Adrenal gland (tissue), 5 donors: Measurements from ENCODE around the gene ZC3H18.

Experiments
- CTCF ChIP-seq, 6 experiments: fragments of 450-650 bp in 4 of 6; fragments of 200-600 bp in 2 of 6; sonication (generic) in 1 of 6; IDR thresholded peaks; 1 replicate in 5 of 6; 2 replicates in 1 of 6; pipeline versions ENCODE4 v1.5.1 to v1.8.0; 2016 to 2021; ENCODE audit warnings: antibody characterized with exemption in 6 of 6, mild to moderate bottlenecking in 2 of 6, moderate library complexity in 1 of 6
- POLR2A ChIP-seq, 2 donors: fragments of 450-650 bp; IDR thresholded peaks; one replicate each; pipeline ENCODE4 v1.6.1; 2017; ENCODE audit warnings: antibody characterized with exemption in 2 of 2, mild to moderate bottlenecking in 2 of 2, moderate library complexity in 1 of 2
- donor health status: DM: no; HTN: no; CAD: no.

DNA sequence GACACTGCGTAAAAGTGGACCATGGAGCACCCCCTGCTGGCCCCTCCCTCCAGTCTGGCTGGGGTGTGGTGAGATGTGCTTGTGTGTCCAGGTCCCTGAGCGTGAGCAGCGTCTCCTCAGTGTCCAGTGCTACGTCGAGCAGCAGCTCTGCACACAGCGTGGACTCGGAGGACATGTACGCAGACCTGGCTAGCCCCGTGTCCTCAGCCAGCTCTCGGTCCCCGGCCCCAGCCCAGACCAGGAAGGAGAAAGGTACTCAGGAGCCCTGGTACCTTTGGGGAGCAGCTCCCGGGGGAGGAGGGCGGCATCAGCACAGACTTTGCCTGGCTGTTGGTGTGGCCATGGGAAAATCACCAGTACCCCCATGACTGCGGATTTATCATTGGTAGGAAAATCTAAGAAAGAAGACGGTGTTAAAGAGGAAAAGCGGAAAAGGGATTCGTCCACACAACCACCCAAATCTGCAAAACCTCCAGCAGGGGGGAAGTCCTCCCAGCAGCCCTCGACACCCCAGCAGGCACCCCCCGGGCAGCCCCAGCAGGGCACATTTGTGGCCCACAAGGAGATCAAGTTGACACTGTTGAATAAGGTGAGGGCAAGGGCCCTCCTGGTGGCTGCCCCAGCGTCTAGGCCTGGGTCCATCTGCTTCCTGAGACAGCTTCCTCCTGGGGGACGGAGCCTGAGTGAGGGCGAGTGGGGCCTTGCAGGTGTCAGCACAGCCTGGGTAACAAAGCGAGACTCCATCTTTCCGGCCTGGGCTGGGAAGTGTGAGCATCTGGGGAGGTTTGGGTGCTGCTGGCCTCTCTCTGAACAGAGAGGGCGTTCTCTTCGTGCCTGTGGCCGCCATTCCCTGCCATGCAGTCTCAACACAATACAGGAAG, 57.6 kb downstream of the ZC3H18 start:
- no peak for TF ChIP-seq CTCF (IDR thresholded peaks at IDR 0.05)
- TF ChIP-seq POLR2A (IDR thresholded peaks at IDR 0.05), result no peak
